Heart right ventricle (tissue), 16 donors: ENCODE measurements around the gene TAP1. TPM values are rescaled to one million over a fixed set of nuclear protein-coding genes. Genes with fewer than 3 reads are reported as not detected.
A peak's percentile ranks its signal among the peaks of the same experiment; 100 is the strongest.

Experiments used
- ATAC-seq, 8 donors: fragments of 200-7000 bp; cut with Tn5 transposase; one replicate each; pipeline ENCODE4 v1.9.1; 2020; ENCODE audit warnings: mild to moderate bottlenecking in 8 of 8, moderate library complexity in 8 of 8, moderate number of reproducible peaks in 1 of 8
- DNase-seq, 2 donors: peaks; one replicate each; pipeline ENCODE4 v3.0.0-alpha.2; 2020
- H3K27ac ChIP-seq, 10 donors: fragments of 200-600 bp; sonication (generic) in 2 of 10; one replicate each; pipeline versions ENCODE4 v1.5.0 to v1.8.0; 2020 to 2022; ENCODE audit warnings: mild to moderate bottlenecking in 3 of 10
- H3K27me3 ChIP-seq, 7 donors: fragments of 200-600 bp; one replicate each; pipeline ENCODE4 v1.8.0; 2021 to 2022; ENCODE audit warnings: mild to moderate bottlenecking in 2 of 7
- H3K36me3 ChIP-seq, 9 donors: fragments of 200-600 bp; sonication (generic) in 1 of 9; one replicate each; pipeline versions ENCODE4 v1.5.0 to v1.8.0; 2020 to 2022; ENCODE audit warnings: mild to moderate bottlenecking in 2 of 9
- H3K4me1 ChIP-seq, 9 donors: fragments of 200-600 bp; sonication (generic) in 1 of 9; one replicate each; pipeline versions ENCODE4 v1.5.0 to v1.8.0; 2020 to 2022; ENCODE audit warnings: mild to moderate bottlenecking in 4 of 9
- H3K4me3 ChIP-seq, 10 donors: fragments of 200-600 bp; sonication (generic) in 2 of 10; one replicate each; pipeline versions ENCODE4 v1.5.0 to v1.8.0; 2020 to 2022; ENCODE audit warnings: mild to moderate bottlenecking in 7 of 10, moderate library complexity in 2 of 10
- H3K9me3 ChIP-seq, 11 donors: fragments of 200-600 bp in 10 of 11; sonication (generic) in 2 of 11; one replicate each; pipeline versions ENCODE4 v1.5.0 to v1.8.0; 2013 to 2022; ENCODE audit warnings: mild to moderate bottlenecking in 2 of 11, control low read depth in 1 of 11, moderate library complexity in 1 of 11
- CTCF ChIP-seq, 9 donors: fragments of 200-600 bp; sonication (generic) in 2 of 9; IDR thresholded peaks; one replicate each; pipeline versions ENCODE4 v1.5.0 to v1.8.0; 2021 to 2022; ENCODE audit warnings: antibody characterized with exemption in 9 of 9, mild to moderate bottlenecking in 5 of 9, moderate library complexity in 1 of 9
- WGBS, 2 donors: extraction: QIAGEN DNeasy Blood & Tissue Kit; methylation state at CpG; one replicate each; pipeline ENCODE4 v1.1.7; 2013; ENCODE audit warnings: inconsistent platforms in 1 of 2; 5-methylcytosine and 5-hydroxymethylcytosine counted together
- intact Hi-C, 10 donors: fragments of 100-400 bp; cut with DNase I; formaldehyde crosslinking; loops; one replicate each; pipeline versions ENCODE4 v1.11.1 to v1.14.2; 2022
- polyA plus RNA-seq, 2 donors: library from polyadenylated mRNA; stranded (reverse); fragments of 200-250 nt; gene quantifications; one replicate each; pipeline ENCODE4 v1.2.3, GENCODE V29; 2013
- total RNA-seq, 10 donors: library from RNA; stranded (reverse); fragmentation: NEBNext Ultra II Directional in 3 of 10; extraction: Animal tissue kit (Norgen Biotek cat#: 25700) in 3 of 10; gene quantifications; one replicate each; pipeline versions ENCODE4 v1.2.1 to v1.2.4, GENCODE V29; 2021 to 2023
- donor health status: Arrhythmogenic right ventricular cardiomyopathy.
- donor health status: ischemic (EF 13 %, LVEDD 7.1; RV severe dilation, severe dysfunction).
- donor health status: healthy with polysubstance abuse.
- donor health status: DM: no; HTN: yes; CAD: no.
- donor health status: DM: no; HTN: no; CAD: no.
- donor health status: ischemic (EF 25% LVEDD 6.9; RV normal size, moderate dysfunction).
- donor health status: ischemic (EF 25% LVEDD 5.7; RV mildly dilated, moderate dysfunction).
- donor health status: healthy.
- donor health status: DM: yes; HTN: yes; CAD: no.
- donor health status: Ischemic cardiomyopathy.
- donor health status: ischemic (EF 35%, LVEDD 5.7; RV mildly dilated, moderate dysfunction).
- donor health status: nonischemic (EF 11% LVEDD 7.7; RV severe dilation, severe dysfunction).
- donor health status: DM: yes; HTN: yes; CAD: no.
- donor health status: PGD.
- donor health status: ischemic (EF 29% LVEDD 5.4; RV normal size, mild dysfunction).
- donor health status: nonischemic (EF 23%, LVEDD 6.1; RV moderate dilation, normal function).

TAP1 gene
- total and polyA plus RNA-seq, 12 donors, result 12.8 to 213 (median 19.1) TPM

DNA sequence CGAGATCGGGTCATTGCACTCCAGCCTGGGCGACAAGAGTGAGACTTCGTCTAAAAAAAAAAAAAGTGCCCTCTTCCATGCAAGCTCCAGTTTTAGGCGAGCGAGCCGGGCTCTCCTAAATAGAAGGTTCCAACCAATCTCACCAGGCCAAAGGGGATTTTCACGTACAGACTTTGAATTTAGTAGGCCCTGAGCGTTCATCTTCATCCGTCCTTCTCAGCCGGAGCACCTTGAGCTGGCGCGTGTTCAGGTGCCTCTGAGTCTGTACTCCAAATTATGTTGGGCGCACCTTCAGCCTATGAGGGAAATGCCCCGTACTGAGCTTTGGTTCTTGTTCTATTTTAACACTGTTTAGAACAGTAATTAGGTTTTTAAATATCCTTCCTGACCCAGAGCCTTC lies 14.1 kb downstream of the TAP1 start:
- intact Hi-C loops, result loop anchor here in 6 of 10 donors (2.0 to 5.0 kb wide), 5 partner anchors 13 to 33 kb away; partner anchors contain the start of genes TAP1 (in 3 of the 6) and PSMB9 (in 1 of the 6)
- WGBS, 2 donors, result 85 to 87% methylated on average over 15 of the region's 15 CpGs

DNA sequence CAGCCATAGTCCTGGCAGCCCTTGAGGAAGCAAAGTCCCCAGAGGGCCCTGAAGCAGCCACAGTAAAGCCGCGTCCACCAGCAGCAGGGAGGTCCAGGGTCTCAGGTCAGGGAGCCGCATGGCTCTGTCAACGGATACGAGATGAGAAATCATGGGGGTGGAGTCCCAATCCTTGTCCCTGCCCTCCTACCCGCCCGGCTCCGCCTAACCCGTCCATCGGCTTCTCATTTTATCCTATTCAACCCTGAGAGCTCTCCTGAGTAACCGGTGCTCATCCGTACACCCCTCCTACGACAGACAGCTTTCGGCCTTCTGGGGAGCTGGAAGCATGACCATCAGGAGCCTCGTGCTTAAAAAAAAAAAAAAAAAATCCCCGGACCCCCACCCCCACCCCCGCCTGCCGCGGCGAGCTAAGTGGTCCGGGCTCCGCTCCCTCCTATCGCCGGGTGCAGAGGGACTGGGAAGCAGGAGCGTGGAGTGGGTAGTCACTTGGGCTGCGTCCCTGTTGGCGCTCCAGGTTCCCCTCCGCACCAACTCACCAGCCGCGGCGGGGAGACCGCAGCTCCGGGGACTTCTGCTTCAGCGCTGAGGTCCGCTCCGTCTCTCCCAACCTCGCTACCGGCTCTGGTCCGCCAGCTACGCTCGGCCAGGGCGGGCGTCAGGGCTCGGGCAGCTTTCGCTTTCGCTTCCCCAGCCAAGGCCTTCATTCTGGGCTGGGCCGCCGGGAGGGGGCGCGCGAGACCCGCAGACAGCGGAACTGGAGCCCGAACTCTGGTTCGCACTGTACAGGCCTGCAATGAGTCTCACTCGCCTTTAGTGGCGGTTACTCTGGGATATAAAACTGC lies 15.2 kb downstream of the TAP1 start, which contains the start of gene TAP2:
Gene TAP2, minus strand, starts transcription at position 626 of the 845 bp plus-strand sequence. Its CDS starts 506 bp downstream, at position 120.
- WGBS, 2 donors, result 0% methylated on average over 57 of the region's 57 CpGs
- DNase-seq (peak; percentile 96 to 97), ATAC-seq (peak; percentile 96 to 99 (median 97))
- intact Hi-C loops, result loop anchor here in 7 of 10 donors (1.0 to 5.0 kb wide), 7 partner anchors 14 to 34 kb away; partner anchors contain the start of genes TAP1 (in 3 of the 7) and PSMB9 (in 2 of the 7)
- H3K27me3 ChIP-seq, result no peaks in the 10 kb centered on the region
- H3K36me3 ChIP-seq, result peaks cover 0 to 68% (median 18%) of the 10 kb centered on the region in 9 donors
- no peaks in the 10 kb centered on the region for H3K9me3 ChIP-seq
- TF ChIP-seq CTCF (IDR thresholded peaks at IDR 0.05), result peak; percentile 90 to 99 (median 97)
- peak within 1 kb of the TSS; percentile 84 to 96 (median 94) for H3K27ac ChIP-seq
- H3K4me1 ChIP-seq, result peaks cover 0 to 68% (median 33%) of the 10 kb centered on the region in 9 donors
- peak within 1 kb of the TSS; percentile 63 to 86 (median 76) for H3K4me3 ChIP-seq

More for the DNA sequence above, 14.1 kb downstream of the TAP1 start:
- TF ChIP-seq CTCF (IDR thresholded peaks at IDR 0.05), result no peak
- ATAC-seq (no peak), DNase-seq (no peak)
- no peaks in the 10 kb centered on the region for H3K27me3 ChIP-seq
- H3K4me3 ChIP-seq, result no peak overlapping the region
- peaks cover 0 to 58% (median 13%) of the 10 kb centered on the region in 9 donors for H3K36me3 ChIP-seq
- H3K27ac ChIP-seq, result peak overlapping the region in 8 of 10 donors; percentile 93 to 96 (median 94)
- H3K4me1 ChIP-seq, result peaks cover 0 to 69% (median 34%) of the 10 kb centered on the region in 9 donors
- H3K9me3 ChIP-seq, result no peaks in the 10 kb centered on the region

- H3K4me3 ChIP-seq, result peak overlapping the region; percentile 63 to 86 (median 76)
- DNase-seq (no peak), ATAC-seq (peak in 1 of 8 donors; percentile 1)
- no peaks in the 10 kb centered on the region for H3K27me3 ChIP-seq
- peak overlapping the region; percentile 41 to 96 (median 94) for H3K27ac ChIP-seq
- intact Hi-C loops, result loop anchor here in 7 of 10 donors (1.0 to 5.0 kb wide), 8 partner anchors 15 to 35 kb away; partner anchors contain the start of genes TAP1 (in 3 of the 7) and PSMB9 (in 2 of the 7)
- H3K9me3 ChIP-seq, result no peaks in the 10 kb centered on the region
- WGBS, 2 donors, result 28 to 35% methylated on average over 12 of the region's 12 CpGs
- H3K4me1 ChIP-seq, result peaks cover 0 to 61% (median 26%) of the 10 kb centered on the region in 9 donors
- TF ChIP-seq CTCF (IDR thresholded peaks at IDR 0.05), result no peak
- peaks cover 0 to 71% (median 18%) of the 10 kb centered on the region in 9 donors for H3K36me3 ChIP-seq
Observed at GRCh38 chr6:32837651-32838113, 15.8 kb downstream of the TAP1 start.

DNA sequence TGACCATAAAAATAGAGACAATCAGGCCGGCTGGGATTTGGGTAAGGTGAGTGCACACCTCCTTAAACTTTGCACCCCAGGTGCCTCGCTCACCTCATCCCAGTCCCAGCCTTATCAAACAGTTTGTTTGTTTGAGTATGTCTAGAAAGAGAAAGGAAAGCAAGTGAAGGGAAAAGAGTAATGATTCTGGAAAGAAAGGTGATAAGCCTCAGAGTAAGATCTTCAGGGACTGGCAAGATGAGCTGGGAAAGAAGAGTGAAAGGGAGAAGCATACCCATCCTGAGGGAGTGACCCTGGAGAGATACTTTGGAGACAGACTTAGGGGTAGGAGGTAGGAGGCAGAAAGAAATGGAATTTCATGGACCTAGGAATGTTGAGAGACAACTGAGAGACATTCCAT lies 16.6 kb downstream of the TAP1 start:
- no peaks in the 10 kb centered on the region for H3K9me3 ChIP-seq
- H3K36me3 ChIP-seq, result peaks cover 0 to 71% (median 16%) of the 10 kb centered on the region in 9 donors
- no peaks in the 10 kb centered on the region for H3K27me3 ChIP-seq
- no peak for TF ChIP-seq CTCF (IDR thresholded peaks at IDR 0.05)
- H3K27ac ChIP-seq, result peak overlapping the region in 1 of 10 donors; percentile 96
- peaks cover 0 to 53% (median 18%) of the 10 kb centered on the region in 9 donors for H3K4me1 ChIP-seq
- 95 to 97% methylated on average over 2 of the region's 2 CpGs for WGBS, 2 donors
- ATAC-seq, result no peak
- no peak for DNase-seq
- intact Hi-C loops, result loop anchor here in 2 of 10 donors (1.0 to 5.0 kb wide), 2 partner anchors 27 to 35 kb away; no protein-coding TSS in a partner anchor
- H3K4me3 ChIP-seq, result no peak overlapping the region
